Breast epithelium (tissue), 3 donors: ENCODE results near the gene G6PC3.

Experiments used
- POLR2A ChIP-seq: fragments of 450-650 bp; IDR thresholded peaks from one replicate; pipeline ENCODE4 v1.6.1; 2016; ENCODE audit warnings: antibody characterized with exemption, mild to moderate bottlenecking, moderate library complexity
- POLR2AphosphoS5 ChIP-seq, 3 donors: sonication (generic); formaldehyde crosslinking; IDR thresholded peaks; one replicate each; pipeline ENCODE4 v1.6.1; 2017; ENCODE audit warnings: antibody characterized with exemption in 3 of 3
- TF ChIP-seq, protein P1 (sequence below), 3 donors: fragments of 450-650 bp; IDR thresholded peaks; one replicate each; pipeline ENCODE4 v1.5.1; 2016 to 2017; ENCODE audit warnings: antibody characterized with exemption in 3 of 3, mild to moderate bottlenecking in 3 of 3, moderate library complexity in 3 of 3

DNA sequence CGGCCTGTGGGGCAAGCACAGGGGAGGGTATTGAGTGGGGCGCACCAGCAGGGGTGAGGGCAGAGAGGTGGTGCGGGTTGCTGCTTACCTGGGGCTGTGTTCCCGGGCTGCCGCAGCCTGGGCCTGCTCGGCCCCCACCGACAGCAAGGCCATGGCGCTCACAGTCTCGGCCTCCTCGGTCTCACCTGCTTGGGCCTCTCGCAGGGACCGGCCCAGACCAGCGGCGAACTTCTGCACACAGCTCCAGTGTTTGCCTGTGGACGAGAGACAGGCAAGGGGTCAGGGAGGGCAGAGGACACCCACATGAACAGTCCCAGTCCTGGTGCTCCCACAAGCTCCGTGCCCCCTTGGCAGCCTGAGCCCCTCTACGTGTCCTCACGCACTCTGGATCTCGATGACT, 7.9 kb downstream of the G6PC3 start:
- TF ChIP-seq, protein P1, sequence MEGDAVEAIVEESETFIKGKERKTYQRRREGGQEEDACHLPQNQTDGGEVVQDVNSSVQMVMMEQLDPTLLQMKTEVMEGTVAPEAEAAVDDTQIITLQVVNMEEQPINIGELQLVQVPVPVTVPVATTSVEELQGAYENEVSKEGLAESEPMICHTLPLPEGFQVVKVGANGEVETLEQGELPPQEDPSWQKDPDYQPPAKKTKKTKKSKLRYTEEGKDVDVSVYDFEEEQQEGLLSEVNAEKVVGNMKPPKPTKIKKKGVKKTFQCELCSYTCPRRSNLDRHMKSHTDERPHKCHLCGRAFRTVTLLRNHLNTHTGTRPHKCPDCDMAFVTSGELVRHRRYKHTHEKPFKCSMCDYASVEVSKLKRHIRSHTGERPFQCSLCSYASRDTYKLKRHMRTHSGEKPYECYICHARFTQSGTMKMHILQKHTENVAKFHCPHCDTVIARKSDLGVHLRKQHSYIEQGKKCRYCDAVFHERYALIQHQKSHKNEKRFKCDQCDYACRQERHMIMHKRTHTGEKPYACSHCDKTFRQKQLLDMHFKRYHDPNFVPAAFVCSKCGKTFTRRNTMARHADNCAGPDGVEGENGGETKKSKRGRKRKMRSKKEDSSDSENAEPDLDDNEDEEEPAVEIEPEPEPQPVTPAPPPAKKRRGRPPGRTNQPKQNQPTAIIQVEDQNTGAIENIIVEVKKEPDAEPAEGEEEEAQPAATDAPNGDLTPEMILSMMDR (IDR thresholded peaks at IDR 0.05) = no peak
- TF ChIP-seq POLR2AphosphoS5 (IDR thresholded peaks at IDR 0.05) = no peak
- TF ChIP-seq POLR2A = no peak
